SK-MEL-5 (cell line): ENCODE results near the gene TXNDC8. TPM values are rescaled to one million over a fixed set of nuclear protein-coding genes. Genes with fewer than 3 reads are reported as not detected.
"Not testable (repeated sequence)": the region's sequence is repeated elsewhere in the genome, so short reads cannot be mapped to it uniquely, and the experiment has no call there.

Experiments
- DNase-seq: peaks from one replicate; pipeline ENCODE4 v3.0.0-alpha.2; 2016; ENCODE audit warnings: low read depth, low spot score
- in situ Hi-C: cut with HindIII; loops from 2 replicates; pipeline ENCODE4 v1.10.0; 2016; ENCODE audit warnings: low sequenced_read_pairs, high pct_unique_total_duplicates, low pct_unique_long_range_greater_than_20kb
- total RNA-seq: library from RNA; depleted of rRNA; stranded (reverse); fragments of >200 nt; shearing (Covaris generic); gene quantifications from 2 replicates; pipeline ENCODE4 v1.2.3, GENCODE V29; 2014

TXNDC8 gene
- total RNA-seq, 1 experiment from 2014 or later: not detected

DNA sequence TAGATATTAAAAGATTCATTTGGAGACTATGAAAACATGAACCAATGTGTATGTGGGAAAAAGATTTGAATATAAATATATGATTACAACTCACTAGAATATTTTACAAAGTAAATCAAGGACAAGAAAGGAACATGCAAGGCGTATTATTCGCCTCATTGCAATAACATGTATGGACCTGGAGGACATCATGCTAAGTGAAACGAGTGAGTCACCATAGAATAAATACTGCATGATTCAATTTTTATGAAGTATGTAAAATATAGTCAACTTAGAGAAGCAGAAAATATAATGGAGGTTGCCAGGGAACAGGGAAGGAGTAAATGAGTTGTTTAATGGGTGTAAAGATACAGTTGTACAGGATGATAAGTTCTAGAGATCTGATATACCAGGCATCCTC is 4.9 kb downstream of the TXNDC8 start:
- in situ Hi-C loops: no loop called here
- DNase-seq: no peak

DNA sequence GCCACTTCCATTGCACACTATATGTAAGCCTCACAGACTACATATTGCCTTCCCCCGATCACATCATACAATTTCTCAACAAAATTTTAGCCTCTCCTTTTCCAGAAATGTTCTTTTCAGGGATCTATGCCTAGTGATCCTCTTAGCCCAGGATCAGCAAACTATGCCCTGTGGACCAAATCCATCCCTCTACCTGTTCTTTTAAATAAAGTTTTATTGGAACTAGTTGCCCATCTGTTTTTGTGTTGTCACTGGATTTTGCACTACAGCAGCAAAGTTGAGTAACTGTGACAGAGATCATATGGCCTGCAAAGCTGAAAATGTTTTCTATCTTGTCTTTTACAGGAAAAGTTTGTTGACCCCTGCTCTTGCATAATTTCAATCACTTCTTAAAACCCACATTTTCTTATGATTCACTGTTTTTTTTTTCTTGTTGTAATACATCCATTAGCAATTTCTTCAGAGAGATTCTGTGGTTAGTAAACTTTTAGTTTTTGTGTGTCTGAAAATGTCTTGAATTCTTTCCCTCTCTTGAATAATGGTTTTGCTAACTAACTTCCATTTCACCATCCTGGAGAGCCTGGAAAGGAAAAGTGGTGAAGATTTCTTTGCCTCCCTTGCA is 7.1 kb downstream of the TXNDC8 start:
- DNase-seq: no peak
- in situ Hi-C loops: no loop called here

DNA sequence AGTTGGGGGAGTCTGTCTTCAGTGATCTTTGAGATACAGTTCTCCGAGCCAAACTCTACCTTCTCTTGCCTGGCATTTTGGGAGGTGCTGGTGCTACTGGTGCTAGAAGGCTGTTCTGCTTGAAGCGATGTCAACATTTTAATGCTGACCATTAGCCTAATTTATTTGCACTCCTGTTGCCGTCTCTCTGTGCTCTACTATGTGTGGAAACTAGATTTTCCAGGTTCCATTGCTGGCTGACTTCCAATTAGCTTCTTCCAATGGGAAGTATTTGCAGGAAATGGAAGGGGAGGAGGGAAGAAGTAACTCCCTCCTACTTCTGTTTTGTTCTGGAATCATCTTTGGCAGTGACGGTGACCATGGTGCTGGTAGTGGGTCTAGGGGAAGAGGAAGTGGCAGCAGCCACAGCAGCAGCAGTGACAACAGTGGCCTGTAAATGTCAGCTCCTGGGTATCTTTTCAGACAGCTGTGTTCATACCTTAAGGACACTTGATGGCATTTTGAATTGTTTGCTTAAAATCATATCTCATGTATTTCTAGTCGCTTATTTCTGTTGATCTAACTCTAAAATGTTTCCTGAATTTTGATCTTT is 7.9 kb downstream of the TXNDC8 start:
- DNase-seq: no peak
- in situ Hi-C loops: no loop called here

DNA sequence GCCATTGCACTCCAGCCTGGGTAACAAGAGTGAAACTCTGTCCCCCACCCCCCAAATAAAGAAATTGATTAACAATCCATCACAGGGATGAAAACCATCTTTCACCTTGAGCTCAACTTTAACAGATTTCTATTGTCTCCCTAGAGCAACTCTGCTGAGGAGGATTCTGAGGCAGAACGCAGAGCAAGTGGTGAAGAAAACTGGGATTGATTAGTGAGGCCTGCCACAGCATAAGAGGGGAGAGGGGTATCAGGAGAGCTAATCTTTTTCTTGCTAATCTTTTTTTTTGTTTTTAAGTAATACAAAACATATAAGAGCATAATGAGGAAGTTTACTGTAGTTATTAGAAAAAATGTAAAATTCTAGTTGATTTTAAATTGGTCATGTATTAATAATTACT is 8.9 kb downstream of the TXNDC8 start:
- DNase-seq: no peak
- in situ Hi-C loops: no loop called here

DNA sequence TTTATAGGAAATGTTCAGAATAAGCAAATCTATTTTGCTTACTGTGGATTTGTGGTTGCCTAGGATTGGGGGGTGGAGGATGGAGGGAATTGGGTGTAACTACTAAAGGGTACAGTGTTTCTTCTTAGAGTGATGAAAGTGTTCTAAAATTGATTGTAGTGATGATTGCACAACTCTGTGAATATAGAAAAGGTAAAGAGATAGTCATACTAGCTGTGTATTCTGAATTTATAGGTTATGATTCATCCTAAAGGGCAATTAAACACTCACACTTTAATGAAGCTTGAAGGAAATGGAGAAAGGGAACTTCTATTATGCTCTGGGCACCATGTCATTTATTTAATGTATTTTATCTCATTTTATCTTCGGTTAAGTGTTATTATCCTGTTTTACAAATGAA is 9.9 kb downstream of the TXNDC8 start:
- no peak for DNase-seq
- in situ Hi-C loops: no loop called here

DNA sequence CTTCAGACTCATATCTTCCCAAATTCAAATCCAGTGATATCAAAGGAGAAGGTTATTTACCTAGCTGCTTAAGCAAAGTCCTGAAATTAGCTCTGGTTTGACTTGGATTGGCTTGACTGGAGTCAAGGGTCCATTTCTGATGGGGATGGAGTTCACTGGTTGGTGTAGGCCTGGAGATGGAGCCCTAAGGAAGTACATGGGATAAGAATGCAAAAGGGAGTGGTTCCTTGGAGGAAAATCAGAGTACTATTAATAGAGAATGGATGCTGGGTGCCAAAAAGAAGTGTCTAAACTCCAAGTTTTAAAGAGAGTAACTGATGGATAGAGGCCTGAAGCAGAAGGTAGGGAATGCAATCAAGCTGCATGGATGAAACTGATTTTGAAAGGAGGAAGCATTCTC is 13.8 kb downstream of the TXNDC8 start:
- no peak for DNase-seq
- in situ Hi-C loops: no loop called here

DNA sequence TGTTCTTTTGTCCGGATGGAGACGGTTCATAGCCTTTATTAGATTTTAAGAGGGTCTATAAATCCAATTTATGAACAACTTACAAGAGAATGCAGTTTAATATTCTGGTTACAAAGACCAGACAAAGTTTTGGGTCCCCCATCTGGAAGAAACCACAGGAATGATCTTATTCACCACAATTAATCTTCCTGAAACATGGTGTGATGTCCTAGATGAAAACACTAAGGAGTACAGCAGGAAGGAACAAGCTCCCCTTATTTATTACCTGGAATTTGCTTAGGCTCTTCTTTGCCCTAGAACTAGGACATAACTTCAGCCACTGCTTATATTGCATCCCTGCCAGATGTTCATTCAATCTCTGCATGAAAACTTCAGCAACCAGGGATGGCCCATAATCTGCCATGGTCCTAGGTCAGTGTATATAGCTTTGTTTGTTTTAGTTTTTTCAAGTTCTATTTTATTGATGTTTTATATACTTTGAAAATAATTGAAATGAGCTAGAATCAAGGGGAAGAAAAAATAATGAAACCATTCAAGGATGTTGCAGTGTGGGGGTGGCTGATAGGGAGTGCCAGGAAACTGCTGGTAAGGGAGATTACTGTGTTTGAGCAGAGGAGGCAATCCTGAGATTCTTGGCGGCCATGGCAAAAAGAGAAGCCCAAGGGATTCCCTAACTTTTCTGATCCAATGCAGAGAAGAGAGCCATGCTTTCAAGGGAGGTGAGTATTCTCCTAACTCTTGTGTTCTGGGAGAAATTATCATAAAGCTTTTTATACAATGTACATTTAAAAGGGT is 16.8 kb downstream of the TXNDC8 start:
- DNase-seq: no peak

DNA sequence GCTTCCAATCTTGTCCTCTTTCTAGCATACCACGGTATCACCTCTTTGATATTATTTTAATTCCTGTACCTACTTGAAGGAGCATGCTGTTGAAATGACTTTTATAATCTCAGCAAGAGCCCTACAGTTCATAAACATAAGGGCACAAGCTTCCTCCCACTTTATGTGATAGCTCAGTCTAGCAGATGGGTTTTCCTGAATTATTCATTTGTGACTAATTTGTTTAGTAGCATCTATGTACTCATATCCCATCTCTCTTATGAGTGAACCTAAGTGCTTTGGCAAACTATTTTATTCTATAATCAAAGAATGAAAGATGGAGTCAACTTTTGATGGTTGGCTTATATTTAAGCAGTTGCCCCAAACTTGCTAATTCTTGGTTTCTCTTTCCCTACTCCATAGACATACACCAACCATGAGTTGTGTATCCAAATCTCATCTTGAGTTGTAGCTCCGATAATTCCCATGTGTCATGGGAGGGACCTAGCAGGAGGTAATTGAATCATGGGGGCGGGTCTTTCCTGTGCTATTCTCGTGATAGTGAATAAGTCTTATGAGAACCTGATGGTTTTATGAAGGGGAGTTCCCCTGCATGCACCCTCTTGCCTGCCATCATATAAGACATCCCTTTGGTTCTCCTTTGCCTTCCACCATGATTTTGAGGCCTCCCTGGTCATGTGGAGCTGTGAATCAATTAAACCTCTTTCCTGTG is 17.7 kb downstream of the TXNDC8 start:
- in situ Hi-C loops: no loop called here
- DNase-seq: no peak

More for the DNA sequence above, 16.8 kb downstream of the TXNDC8 start:
- in situ Hi-C loops: no loop called here

DNA sequence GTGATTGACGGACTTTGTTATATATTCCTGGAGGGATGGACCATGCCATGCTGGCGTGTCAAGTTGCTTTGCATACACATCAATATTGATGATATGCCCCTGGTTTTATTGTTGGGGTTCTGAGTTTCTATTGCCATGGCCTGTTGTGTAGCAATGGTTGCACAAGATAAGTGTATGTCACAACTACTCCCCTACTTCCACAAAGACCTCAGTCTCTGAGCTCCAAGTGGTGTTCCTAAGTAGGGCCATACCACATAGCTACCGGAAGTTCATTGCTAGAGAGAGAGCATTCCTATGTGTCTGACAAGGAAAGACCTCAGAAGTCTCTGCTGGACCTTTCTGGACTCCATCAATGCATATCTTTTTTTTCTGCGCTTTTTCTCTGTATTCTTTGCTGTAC is 19.8 kb downstream of the TXNDC8 start:
- in situ Hi-C loops: no loop called here
- no peak for DNase-seq

DNA sequence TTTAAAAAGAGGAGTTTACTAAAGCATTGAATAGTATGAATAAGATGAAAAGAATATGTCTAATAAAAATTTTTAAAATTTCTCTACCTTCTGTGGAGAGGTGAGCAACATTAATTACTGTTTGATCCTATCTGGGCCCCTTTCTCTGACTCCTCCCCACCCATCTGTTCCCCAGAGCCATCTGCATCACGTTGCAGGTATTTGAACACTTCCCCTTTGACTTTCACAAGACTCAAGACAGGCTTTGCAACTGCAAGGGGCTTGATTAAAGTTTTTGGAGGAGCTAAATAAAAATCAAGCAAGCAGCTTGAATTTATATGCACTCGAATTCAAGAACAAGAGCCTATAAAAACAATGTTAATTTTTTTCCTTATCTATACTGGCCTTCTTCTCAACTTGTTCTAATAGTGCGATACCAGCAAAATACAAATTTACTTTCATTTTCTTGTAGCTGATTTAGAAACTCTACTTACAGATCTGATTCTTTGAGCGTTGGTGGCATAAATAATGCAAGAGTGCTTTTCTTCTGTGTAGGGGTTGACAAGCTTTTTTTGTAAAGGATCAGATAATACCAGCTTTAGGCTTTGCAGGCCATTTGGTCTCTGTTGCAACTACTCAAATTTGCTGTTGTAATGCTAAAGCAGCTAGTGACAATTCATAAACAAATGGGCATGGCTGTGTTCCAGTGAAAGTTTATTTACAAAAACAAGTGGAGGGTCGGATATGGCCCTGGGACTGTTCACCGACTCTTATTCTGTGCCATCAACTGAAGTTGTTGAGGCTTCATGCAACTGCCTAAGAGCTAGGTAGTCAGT is 21.2 kb downstream of the TXNDC8 start:
- DNase-seq: no peak
- in situ Hi-C loops: no loop called here

DNA sequence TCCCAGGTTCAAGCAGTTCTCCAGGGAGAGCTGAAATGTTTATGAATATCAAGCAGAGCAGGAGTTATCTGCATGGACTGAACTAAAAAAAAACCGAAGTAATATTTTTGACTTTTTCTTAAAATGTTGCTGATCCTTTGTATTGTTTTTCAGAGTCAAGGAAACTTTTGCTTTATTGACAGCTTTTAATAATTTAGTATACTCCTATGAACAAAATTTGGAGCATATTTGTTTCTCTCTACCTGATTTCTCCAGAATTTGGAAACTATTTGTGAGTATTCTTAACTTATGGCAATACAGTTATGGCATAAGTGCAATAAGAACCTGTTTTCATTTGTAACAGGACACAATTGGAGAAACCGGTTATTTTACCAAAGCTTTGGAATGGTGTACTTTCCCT is 25.7 kb downstream of the TXNDC8 start:
- DNase-seq, in situ Hi-C loops: not testable (repeated sequence)

DNA sequence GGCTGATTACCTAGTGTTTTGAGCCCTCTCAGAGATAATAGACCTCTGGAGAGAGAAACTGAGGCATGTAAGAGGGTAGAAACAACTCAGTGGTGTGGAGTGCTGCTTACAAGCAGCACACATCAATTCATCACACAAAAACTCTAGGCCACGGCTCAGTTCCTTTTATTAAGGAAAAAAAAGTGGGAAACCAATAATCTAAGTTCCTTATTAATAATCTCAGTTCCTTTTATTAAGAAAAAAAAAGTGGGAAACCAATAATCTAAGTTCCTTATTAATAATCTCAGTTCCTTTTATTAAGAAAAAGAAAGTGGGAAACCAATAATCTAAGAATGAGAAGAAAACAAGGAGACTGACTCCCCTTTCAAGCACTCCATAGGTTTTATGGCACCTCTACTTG is 28.0 kb downstream of the TXNDC8 start:
- DNase-seq: no peak
- in situ Hi-C loops: no loop called here

DNA sequence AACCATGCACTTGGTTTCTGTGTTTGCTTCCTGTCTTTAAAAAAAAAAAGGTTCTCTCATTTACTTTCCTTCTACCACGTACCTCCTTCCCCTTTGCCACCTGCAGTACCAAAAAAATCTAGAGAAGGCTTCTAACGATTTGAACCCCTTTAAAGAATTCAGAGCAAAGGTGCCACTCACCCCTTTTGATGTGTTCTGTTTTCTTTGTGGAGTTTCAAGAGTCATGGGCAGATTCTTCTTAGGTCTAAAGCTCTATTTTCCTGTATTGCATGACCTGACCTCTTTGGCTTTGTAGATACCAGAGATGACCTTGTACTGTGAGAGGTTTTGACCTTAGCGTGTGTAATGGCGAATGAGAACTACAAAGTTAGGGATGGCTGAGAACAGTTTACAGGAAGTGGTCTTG is 29.0 kb downstream of the TXNDC8 start:
- no peak for DNase-seq
- in situ Hi-C loops: no loop called here

DNA sequence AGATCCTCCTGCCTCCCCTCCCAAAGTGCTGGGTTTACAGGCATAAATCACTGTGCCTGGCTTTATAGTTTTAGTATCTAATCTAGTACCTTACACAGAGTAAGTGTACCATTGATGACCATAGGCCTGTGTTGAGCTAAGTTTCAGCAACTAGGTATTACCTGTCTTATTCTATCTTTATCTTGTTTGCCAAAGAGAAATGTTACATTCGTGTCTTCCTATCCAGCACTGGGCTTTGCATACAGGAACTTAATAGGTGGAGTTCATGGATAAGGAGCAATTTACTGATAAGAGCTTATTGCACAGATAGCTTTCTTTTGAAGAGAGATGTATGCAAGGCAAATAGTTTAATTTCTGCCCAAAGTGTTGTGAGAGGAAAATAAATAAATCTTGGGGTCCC is 30.5 kb downstream of the TXNDC8 start:
- no peak for DNase-seq
- in situ Hi-C loops: no loop called here

DNA sequence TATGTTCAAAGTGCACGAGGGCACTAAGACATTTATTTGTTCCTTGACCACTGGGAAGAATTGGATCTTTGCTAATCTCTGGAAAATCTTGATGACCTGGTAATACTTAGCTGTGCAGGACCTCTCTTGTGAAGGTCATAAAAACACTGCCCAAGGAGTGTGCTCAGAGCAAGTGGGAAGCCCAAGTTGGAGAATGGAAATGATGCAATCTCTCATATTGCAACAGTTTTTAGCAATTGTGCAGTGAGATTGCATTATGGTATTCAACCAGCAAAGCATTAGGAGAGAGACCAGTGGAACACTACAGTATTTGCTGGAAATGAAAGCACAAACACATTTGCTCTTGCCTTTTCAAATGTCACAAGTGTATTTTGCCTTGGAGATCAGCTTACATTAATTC is 34.5 kb downstream of the TXNDC8 start:
- DNase-seq: no peak
- in situ Hi-C loops: no loop called here

DNA sequence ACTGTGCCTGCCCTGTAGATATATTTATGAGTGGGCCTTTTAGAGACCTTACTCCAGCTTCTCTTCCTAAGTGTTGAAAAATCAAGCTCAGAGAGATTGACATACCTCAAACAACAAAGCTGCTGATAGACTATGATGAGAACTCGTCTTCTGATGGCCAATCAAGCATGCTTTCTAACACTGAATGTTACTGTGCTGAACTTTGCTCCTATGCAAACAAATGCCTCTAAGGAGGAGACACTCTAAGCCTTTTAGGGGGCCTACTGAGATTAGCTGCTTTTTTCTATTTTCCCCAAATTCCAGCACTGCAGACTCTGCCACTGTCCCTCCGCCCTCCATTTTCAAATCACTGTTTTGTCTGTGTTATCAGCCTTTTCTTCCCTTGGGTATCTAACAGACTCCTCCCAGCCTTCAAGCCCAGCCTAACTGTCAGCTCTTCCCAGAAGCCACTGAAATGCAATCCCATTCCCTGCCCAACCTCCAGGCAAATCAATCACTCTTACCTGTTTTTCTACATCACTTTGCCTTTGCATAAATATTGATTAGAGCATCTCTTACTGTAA is 39.5 kb downstream of the TXNDC8 start:
- in situ Hi-C loops: no loop called here

DNA sequence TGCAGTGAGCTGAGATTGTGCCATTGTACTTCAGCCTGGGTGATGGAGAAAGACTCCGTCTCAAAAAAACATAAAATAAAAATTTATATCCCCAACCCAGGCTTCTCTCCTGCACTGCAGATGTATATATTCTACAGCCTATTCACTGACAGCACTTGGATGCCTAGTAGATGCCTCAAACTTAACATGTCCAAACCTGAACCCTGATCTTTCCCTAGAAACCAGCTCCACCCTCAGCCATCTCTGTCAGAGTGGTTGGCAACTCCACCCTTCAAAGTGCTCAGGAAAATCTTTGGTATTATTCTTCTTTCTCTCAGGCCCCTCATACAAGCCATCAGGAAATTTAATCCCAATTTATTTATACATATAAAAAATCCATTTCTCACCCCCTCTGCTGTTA is 44.4 kb downstream of the TXNDC8 start:
- in situ Hi-C loops: no loop called here

More for the DNA sequence above, 39.5 kb downstream of the TXNDC8 start:
- DNase-seq: no peak

More for the DNA sequence above, 44.4 kb downstream of the TXNDC8 start:
- DNase-seq: no peak
